HG02798 (cell line): Measurements from ENCODE around the gene ATP5PO.
A peak's percentile ranks its signal among the peaks of the same experiment; 100 is the strongest.
"Not testable (repeated sequence)": the region's sequence is repeated elsewhere in the genome, so short reads cannot be mapped to it uniquely, and the experiment has no call there.

ENCODE experiments used
- ATAC-seq: cut with Tn5 transposase; IDR thresholded peaks from one replicate; pipeline ENCODE4 v1.9.1; 2021; ENCODE audit warnings: mild to moderate bottlenecking; ENCODE audit not compliant: unreplicated experiment, poor library complexity

The ATP5PO gene

DNA sequence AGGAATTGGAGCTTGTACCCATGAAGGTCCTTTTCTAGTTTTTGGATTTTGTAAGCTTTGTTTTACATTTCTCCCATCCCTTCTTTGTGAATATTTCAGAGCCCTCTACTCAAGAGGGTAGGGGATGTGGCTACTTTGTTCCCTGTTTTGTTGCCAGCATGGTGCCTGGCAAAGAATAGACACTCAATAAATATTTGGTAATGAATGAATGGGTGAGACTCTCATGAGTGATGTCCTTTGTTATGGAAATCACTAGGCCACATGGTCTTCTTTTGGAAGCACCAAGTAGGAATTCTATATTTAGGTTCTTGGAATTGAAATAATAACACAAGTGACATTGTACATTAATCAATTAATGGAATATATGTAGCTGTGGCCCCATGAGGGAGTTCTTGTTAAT, 26.8 kb upstream of the ATP5PO start:
- no peak for ATAC-seq

DNA sequence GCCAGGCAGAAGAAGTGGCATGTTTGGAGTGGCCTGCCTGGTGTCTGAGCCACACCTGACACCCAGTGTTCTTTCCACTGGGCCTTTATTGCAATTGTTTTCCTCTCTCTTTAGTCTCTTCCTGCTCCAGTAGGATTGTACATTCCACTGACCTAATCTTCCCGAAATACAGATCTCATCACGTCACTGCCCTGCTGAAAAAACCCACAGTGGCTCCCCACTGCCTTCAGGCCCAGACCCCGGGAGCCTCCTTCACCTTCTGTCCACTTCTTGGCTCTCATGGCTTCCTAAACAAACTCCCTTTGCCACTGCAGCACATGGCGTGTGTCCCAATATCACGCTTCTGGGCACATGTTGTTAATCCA, 25.3 kb upstream of the ATP5PO start:
- ATAC-seq = no peak

DNA sequence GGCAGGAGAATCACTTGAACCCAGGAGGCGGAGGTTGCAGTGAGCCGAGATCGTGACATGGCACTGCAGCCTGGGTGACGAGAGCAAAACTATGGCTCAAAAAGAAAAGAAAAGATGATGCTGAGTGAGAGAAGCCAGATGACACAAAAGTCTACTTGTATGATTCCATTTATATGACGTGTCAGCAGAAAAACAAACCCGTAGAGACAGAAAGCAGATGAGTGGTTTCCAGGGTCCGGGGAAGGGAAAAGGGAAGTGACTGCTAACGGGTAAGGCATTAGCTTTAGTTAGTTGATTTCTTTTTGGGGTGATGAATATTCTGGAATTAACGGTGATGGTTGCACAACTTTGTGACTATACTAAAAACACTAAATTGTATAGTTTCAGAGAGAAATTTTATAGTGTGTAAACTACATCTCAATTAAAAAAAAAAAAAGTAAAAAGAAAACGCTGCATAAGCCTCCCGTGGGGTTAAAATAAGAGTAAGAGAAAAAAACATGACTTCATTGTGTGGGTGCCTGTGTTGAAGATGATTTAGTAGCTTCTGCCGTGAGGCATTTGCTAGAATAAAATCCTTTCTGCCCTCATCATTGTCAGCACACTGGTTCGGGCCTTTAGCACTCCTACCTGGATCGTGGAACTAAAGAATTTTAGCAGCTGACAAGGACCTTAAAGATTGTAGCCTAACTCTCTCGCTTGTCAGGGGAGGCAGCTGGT, 24.7 kb upstream of the ATP5PO start:
- ATAC-seq = no peak

DNA sequence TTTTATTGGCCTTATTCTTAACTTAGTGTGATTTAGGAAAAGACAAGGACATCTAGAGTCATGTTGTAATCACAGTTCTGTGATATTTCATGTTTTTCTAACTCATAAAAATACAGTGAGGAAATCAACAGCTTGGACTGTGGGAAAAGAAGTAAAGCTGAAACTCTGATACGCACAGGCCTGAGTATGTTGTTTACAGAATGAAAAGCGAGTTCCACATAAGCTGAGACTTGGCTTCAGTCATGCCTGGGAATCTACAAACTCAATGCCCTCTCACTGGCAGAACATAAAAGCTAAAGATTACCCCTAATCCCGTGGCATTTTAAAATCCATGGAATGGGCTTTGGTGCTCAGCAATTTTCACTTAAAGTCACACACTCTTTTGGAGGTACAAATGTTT, 23.6 kb upstream of the ATP5PO start:
- no peak for ATAC-seq

DNA sequence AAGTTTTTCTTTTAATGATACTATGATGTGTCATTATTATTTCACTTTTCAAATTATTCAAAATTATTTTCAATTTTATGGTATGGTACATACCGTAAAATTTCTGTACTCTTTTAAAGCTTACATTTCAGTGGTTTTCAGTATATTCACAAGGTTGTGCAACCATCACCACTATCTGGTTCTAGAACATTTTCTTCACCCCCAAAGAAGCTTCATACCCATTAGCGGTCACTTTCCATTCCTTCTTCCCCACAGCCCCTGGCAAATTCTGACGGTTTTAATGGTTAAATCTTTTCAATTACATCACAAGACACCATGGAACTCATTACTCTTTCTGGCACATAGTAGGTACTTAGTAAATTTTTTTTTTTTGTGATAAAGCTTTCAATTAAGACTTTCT, 22.8 kb upstream of the ATP5PO start:
- ATAC-seq = no peak

DNA sequence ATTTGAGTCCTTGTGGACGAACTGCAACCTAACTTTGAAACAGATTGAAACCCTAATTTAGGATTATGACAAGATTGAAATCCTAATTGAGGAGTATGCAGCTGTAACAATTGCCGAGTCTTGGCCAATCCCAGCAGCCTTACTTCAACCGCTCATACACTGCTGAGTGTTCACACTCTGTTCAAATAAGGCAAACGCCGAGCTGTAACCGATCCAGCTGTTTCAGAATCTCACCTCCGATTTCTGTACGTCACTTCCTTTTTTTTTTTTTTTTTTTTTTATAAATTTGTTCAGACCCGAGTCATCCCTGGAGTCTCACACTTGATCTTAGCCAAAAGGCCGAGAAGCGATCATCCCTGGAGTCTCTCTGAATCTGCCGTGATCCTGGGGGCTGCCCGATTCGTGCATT, 22.3 kb upstream of the ATP5PO start:
- ATAC-seq = no peak

DNA sequence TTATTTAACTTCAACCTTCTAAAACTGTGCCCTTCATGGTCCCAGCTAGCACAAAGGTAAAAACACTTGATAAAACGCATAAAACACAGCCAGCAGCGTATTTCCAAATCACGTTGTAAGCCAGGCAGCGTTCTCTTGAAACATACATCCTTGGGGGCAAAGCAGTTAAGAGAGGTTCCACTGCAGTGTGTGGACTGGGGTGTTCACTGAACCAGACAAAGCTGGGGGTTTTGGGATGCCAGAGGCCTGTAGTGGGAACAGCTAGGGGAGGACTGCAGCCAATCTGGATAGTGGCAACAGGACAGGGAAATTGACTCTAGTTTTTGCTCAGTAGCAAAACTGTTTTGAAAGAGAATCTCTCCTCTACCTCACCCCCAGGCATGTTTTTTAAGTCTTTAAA, 21.5 kb upstream of the ATP5PO start:
- no peak for ATAC-seq

DNA sequence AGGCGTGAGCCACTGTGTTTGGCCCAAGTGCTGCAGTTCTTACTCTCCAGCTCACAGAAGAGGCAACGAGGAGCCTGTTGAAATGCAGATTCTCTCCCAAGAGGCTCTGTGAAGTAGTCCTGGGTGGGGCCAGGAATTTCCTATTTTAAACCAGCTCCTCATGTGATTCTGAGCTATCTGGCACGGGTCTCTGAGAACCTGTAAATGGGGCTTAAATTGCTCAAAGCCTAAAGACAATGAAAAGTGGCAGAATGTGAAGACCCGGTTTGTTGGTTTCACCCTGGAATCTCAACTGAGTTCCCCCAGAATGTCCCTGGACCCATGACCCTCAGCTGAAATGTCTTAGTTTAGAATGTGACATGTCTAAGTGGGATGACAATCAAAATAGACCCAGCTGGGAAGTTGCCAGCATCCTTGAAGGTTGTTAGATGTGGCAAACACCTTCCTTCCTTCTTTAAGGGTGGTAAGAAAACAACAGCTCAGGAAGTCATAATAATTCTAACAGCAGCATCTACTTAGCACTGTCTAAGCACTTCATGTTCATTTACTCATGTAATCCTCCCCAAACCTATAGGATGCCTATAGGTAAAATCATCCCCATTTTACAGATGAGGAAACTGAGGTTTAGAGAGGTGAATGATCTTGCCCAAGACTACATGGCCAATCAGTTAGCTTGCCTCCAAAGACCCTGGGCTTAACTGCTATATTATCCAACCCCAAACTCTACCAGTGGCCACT, 20.9 kb upstream of the ATP5PO start:
- no peak for ATAC-seq

DNA sequence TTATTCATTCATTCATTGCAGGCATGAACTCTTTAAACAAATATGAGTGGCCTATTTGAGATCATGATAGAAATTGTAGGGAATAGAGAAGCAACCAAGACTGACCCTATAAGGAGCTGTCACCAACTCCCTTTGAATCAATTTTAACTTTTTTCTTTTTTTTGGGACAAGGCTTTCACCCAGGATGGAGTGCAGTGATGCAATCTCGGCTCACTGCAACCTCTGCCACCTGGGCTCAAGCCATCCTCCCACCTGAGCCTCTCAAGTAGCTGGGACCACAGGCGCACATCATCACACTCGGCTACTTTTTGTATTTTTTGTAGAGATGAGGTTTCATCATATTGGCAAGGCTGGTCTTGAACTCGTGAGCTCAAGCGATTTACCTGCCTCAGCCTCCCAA, 17.1 kb upstream of the ATP5PO start:
- ATAC-seq = no peak

DNA sequence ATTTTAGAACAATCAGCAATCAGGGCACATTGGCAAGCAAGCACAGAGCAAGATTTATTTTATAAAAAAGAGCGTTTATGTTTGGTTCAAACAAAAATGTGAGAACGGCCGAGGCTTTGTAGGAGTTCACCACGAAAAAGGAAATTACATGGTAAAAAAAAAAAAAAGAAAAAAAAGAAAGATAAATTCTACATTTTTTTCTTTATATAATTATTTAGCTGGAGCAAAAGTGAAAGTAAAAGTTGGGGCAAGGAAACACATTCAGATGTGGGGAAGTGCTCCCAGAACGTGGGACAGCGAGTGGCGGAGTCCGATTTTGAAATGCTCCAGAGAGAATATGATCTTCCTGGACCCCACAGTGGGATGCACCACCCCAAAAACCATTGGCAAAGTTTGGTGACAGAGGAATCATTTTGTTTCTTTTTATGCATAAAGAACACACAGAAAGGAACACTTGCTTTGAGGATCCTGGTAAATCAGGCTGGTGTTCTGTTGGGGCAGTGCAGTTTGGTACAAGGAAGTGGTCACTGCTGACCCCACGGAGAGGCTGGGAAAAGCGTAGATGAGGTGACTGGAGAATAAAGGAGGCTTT, 16.3 kb upstream of the ATP5PO start:
- no peak for ATAC-seq

DNA sequence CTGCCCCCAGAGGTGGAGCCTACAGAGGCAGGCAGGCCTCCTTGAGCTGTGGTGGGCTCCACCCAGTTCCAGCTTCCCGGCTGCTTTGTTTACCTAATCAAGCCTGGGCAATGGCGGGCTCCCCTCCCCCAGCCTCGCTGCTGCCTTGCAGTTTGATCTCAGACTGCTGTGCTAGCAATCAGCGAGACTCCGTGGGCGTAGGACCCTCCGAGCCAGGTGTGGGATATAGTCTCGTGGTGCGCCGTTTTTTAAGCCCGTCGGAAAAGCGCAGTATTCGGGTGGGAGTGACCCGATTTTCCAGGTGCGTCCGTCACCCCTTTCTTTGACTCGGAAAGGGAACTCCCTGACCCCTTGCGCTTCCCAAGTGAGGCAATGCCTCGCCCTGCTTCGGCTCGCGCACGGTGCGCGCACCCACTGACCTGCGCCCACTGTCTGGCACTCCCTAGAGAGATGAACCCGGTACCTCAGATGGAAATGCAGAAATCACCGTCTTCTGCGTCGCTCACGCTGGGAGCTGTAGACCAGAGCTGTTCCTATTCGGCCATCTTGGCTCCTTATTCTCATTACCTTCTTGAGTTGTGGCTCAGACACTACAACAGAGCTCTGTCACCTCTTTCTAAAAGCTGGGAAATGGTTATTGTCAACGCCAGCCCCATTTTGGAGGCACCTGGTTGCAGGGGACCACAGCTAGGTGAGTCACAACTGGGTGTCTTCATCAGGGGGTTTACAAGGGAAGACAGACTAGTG, 15.6 kb upstream of the ATP5PO start:
- not testable (repeated sequence) for ATAC-seq

DNA sequence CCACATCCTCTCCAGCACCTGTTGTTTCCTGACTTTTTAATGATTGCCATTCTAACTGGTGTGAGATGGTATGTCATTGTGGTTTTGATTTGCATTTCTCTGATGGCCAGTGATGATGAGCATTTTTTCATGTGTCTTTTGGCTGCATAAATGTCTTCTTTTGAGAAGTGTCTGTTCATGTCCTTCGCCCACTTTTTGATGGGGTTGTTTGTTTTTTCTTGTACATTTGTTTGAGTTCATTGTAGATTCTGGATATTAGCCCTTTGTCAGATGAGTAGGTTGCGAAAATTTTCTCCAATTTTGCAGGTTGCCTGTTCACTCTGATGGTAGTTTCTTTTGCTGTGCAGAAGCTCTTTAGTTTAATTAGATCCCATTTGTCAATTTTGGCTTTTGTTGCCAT, 10.6 kb upstream of the ATP5PO start:
- not testable (repeated sequence) for ATAC-seq

DNA sequence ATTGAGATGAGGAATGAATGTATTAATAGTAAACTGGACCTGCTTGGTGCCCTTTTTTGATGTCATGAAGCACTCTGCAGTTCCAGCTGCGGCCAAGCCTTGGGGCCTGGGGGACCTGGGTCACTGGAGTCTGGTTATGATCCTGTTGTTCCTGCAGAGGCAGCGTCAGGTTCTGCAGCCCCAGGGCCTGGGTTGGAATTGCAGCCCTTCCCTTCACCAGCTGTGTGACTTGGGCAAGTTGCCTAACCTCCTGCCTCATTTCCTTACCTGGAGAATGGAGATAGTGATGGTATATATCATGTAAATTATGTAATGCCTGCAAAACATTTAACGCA, 9.1 kb upstream of the ATP5PO start:
- no peak for ATAC-seq

DNA sequence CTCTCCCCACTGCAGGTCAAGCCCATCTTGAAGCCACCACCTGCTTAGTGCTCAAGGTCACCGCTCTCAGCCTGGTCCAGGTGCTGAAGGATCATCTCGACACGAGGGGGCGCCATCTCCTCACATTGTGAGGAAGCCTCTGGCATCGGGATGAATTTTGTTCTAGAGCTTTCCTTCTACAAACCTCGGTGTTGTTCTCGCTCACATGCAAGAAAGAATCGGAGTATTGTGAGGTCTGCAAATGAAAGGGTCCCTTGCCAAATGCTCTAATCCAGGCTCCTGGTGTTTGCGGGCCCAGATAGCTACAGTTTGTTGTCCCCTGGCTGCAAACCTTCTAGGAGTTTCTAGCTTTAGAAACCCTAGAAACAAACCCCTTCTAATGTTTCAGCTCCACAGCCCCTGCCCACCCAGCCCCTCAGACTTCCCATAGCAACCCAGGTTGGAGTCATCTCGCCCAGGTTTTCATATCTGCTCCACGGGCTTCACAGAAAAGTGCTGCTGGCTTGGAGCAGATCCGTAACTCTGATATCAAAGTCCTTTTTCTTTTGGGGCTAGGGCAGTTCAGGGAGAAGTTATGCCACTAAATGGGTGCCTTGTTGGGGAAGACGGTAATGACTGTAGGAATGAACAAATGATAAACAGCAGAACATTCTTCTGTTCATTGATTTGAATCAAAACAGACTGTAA, 8.6 kb upstream of the ATP5PO start:
- peak; percentile 92 for ATAC-seq

DNA sequence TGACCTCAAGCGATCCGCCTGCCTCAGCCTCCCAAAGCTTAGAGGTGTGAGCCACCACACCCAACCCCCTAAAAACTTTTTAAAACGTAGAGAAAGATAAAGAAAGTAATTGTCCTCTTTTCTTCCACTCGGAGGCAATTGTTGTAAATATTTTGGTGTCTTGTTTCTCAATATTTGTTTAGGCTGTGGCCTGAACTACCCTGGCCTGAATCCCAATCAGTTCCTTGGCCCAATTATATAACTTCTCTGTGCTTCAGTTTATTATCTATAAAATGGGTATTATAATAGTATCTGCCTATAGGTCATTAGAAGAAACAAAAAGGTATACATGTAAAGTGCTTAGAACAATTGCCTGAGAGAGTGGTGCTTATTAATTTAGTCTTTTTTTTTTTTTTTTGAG, 1.8 kb upstream of the ATP5PO start:
- ATAC-seq = no peak

DNA sequence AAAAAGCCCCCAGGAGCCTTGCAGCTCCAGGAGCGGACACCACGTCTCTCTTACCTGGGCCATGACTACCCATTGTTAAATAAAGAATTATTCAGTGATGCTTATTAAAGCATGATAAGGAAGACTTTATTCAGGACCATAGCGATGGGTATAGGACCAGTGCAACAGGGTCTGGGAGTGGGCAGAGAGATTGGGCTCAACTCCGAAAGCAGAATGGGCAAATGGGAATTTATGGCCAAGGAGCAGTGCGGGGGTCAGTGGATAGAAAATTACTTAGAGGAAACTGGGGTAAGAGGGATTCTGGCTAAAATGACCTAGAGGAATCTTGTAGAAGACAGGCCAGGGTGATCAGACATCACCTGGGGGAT, 580 bp upstream of the ATP5PO start:
- ATAC-seq = no peak

DNA sequence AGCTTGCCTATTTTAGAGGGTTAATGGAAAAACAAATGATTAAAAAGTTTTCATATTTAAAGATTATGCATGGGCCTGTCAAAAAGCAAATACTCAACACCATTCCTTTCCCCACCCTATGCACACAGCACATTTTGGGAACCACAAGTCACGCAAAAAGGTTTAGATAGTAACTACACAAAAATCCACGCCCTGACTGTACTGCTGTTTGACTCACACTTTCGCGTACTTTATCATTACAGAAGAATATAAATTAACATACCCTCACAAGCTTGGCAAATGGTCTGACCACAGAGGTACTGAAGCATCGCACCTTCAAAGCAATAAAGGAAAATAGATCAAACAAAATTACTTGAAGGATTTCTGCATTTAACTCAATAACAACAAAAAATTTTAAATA, 1.4 kb downstream of the ATP5PO start:
- no peak for ATAC-seq

DNA sequence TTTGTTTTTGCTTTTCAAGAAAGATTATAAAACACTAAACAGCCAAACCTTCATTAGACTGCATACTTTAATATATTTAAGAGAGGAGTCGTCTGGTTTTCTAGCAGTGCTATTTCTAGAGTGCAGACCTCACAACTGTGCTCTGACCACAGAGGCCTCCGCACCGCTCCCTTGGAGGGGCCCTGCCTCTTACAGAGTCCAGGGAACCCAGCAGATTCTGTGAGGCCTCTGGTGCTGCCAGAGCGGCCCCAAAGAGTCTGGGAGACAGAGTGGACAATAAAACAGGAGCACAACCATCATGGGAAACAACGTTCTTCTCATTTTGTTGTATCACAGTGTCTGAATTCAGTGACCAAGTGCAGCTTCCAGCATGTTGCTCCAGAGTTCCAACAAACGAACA, 5.8 kb downstream of the ATP5PO start:
- ATAC-seq = no peak

DNA sequence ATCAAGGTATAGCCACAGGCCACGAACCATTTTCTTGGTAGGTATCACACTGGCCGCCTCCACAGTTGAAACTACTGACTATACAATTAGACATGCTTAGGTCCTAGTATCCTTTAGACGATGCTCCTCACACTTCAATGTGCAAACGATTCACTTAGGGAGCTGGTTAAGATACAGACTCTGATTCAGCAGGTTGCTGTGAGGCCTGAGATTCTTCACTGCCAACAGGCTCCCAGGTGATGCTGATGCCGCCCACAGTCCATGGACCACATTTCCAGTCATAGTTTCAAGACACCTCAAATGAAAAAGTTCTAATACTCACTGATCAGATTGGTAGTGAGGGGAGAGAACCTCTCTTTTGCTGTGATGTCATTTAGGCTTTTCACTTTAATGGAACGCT, 6.8 kb downstream of the ATP5PO start:
- ATAC-seq = no peak

DNA sequence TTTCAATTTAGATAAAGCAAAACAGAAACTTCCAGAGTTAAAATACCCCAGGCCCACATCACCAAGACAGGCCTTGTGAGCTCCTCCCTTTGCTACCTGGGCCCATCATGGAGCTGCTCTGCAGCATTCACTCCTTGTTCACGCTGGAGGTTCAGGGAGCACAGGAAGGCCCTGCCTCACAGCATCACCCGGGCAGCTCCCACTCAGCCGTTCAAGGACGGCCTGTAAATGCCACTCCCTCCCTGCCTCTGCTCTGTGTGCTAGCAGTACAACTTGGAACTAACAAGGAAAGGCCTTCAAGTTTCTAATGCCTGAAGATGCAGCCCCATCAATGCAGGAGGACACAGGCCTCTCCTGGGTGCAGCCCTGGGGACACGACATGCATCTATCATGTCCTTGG, 11.6 kb downstream of the ATP5PO start:
- ATAC-seq = no peak

DNA sequence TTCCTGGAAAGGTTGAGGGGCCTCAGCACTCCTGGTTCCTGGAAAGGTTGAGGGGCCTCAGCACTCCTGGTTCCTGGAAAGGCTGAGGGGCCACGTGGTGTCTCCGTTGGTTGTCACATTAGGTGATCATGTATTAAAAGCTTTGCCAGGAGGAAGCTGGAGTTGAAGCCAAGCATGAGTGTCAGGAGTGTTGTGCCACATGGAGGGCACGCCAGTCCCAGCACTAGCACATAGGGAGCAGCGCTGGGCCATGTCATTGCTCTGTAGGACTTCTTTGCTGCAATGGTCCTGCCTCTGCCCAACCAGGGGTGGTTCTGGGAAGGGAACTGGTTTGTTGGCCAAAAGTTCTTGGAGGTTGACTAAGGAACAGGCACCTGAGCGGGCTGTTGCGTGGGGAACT, 13.3 kb downstream of the ATP5PO start:
- no peak for ATAC-seq
